Fibroblast of lung (primary cell): ENCODE data around the gene FSTL4. TPM values are rescaled to one million over a fixed set of nuclear protein-coding genes. Genes with fewer than 3 reads are reported as not detected.

Source experiments
- DNase-seq, 2 donors: peaks; one replicate each; pipeline versions ENCODE4 v3.0.0 to v3.0.0-alpha.2; 2010; ENCODE audit warnings: low read depth in 2 of 2
- H2AFZ ChIP-seq: 2 replicates; pipeline ENCODE4 v1.5.1; 2012; ENCODE audit warnings: low read length, control low read depth, inconsistent platforms
- H3K27ac ChIP-seq: 2 replicates; pipeline ENCODE4 v1.5.1; 2011; ENCODE audit warnings: low read length, control low read depth; ENCODE audit not compliant: insufficient read depth
- H3K27me3 ChIP-seq: 2 replicates; pipeline ENCODE4 v1.5.1; 2011; ENCODE audit warnings: mild to moderate bottlenecking, low read length; ENCODE audit not compliant: control insufficient read depth, insufficient read depth
- H3K36me3 ChIP-seq: 2 replicates; pipeline ENCODE4 v1.5.1; 2011; ENCODE audit warnings: low read length; ENCODE audit not compliant: control insufficient read depth, insufficient read depth
- H3K4me1 ChIP-seq: 2 replicates; pipeline ENCODE4 v1.5.1; 2011; ENCODE audit warnings: low read length; ENCODE audit not compliant: control insufficient read depth, insufficient read depth; ENCODE audit errors: extremely low read depth
- H3K4me2 ChIP-seq: 2 replicates; pipeline ENCODE4 v1.5.1; 2011; ENCODE audit warnings: low read length, control low read depth; ENCODE audit not compliant: insufficient read depth; ENCODE audit errors: extremely low read depth
- H3K4me3 ChIP-seq, 4 experiments: fragments of 200-600 bp in 1 of 4; sonication (generic) in 1 of 4; replicated peaks in 1 of 4; 2 replicates each; pipeline ENCODE4 v1.5.1; 2011 to 2016; ENCODE audit warnings: low read length in 4 of 4, low read depth in 3 of 4, mild to moderate bottlenecking in 3 of 4, control low read depth in 2 of 4, inconsistent platforms in 1 of 4, mixed read lengths in 1 of 4; ENCODE audit not compliant: insufficient read depth in 1 of 4; ENCODE audit errors: control extremely low read depth in 1 of 4
- H3K79me2 ChIP-seq: 2 replicates; pipeline ENCODE4 v1.5.1; 2012; ENCODE audit warnings: mild to moderate bottlenecking, low read length, inconsistent platforms; ENCODE audit not compliant: control insufficient read depth, insufficient read depth
- H3K9ac ChIP-seq: 2 replicates; pipeline ENCODE4 v1.5.1; 2011; ENCODE audit warnings: mild to moderate bottlenecking, low read length, control low read depth; ENCODE audit not compliant: insufficient read depth
- H3K9me3 ChIP-seq: 2 replicates; pipeline ENCODE4 v1.5.1; 2012; ENCODE audit warnings: low read depth, low read length; ENCODE audit not compliant: control insufficient read depth, insufficient read depth
- H4K20me1 ChIP-seq: 2 replicates; pipeline ENCODE4 v1.5.1; 2011; ENCODE audit warnings: low read length; ENCODE audit not compliant: control insufficient read depth, insufficient read depth; ENCODE audit errors: extremely low read depth
- EZH2 ChIP-seq: IDR thresholded peaks from 2 replicates; pipeline ENCODE4 v1.5.1; 2012; ENCODE audit warnings: low read length, control low read depth, mild to moderate bottlenecking; ENCODE audit errors: missing control alignments
- polyA plus RNA-seq, 2 donors: library from polyadenylated mRNA; depleted of rRNA in 1 of 2; stranded (reverse) in 1 of 2; unstranded in 1 of 2; fragments of >200 nt; gene quantifications; 2 replicates each; pipeline ENCODE4 v1.2.1, GENCODE V29; 2011 to 2012; ENCODE audit warnings: missing spikeins in 1 of 2
- total RNA-seq: library from RNA; depleted of rRNA; stranded (reverse); fragments of >200 nt; gene quantifications from 2 replicates; pipeline ENCODE4 v1.2.1, GENCODE V29; 2014
- TF ChIP-seq, protein P1 (sequence below), 2 donors: IDR thresholded peaks in 1 of 2; conservative IDR thresholded peaks in 1 of 2; 1 replicate in 1 of 2; 2 replicates in 1 of 2; pipeline ENCODE4 v1.5.1; 2011 to 2012; ENCODE audit warnings: low read length in 2 of 2, control low read depth in 1 of 2, inconsistent platforms in 1 of 2, low read depth in 1 of 2, mild to moderate bottlenecking in 1 of 2

FSTL4 gene
- total and polyA plus RNA-seq, 2 donors (not counting 1 experiment from before 2014, with no cell fraction given) = 0.17 to 0.33 TPM

DNA sequence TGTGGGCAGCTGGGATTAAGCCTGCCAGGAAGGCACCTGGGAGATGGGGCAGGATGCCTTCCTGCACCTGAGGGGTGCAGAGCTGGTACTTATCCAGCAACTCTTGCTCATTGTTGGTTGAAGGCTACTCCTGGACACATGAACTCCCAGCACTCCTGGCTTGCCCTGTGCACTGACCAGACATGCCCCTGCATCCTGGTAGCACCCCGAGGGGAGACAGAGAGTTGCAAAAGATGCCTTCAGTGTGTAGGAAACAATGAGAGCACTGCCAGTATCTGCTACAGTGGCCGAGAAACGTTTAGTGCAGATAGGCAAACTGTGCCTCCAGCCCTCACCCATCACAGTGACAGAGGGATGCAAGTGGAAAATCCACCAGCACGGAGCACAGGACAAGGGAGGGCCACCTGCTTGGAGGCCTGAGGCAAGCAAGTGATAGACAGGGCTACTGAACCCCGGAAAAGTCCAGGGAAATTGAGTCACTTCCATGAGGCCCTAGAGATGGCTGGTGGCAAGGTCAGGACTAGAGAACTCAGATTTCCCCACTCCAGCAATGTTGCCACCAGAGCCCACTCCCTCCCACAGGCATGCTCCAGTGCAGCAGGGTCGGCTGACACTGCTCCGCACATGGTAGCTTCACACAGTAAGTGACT, 171.1 kb downstream of the FSTL4 start:
- Histone ChIP-seq H3K4me2 (no peak overlapping the region), H3K4me3 (no peak overlapping the region), H3K36me3 (no peaks in the 10 kb centered on the region), H3K79me2 (no peaks in the 10 kb centered on the region), H3K27me3 (no peaks in the 10 kb centered on the region), H3K4me1 (no peaks in the 10 kb centered on the region), H3K9me3 (no peaks in the 10 kb centered on the region), H3K27ac (no peak overlapping the region), H2AFZ (no peak overlapping the region), H3K9ac (no peak overlapping the region), H4K20me1 (no peaks in the 10 kb centered on the region)
- no peak for TF ChIP-seq EZH2
- TF ChIP-seq, protein P1, sequence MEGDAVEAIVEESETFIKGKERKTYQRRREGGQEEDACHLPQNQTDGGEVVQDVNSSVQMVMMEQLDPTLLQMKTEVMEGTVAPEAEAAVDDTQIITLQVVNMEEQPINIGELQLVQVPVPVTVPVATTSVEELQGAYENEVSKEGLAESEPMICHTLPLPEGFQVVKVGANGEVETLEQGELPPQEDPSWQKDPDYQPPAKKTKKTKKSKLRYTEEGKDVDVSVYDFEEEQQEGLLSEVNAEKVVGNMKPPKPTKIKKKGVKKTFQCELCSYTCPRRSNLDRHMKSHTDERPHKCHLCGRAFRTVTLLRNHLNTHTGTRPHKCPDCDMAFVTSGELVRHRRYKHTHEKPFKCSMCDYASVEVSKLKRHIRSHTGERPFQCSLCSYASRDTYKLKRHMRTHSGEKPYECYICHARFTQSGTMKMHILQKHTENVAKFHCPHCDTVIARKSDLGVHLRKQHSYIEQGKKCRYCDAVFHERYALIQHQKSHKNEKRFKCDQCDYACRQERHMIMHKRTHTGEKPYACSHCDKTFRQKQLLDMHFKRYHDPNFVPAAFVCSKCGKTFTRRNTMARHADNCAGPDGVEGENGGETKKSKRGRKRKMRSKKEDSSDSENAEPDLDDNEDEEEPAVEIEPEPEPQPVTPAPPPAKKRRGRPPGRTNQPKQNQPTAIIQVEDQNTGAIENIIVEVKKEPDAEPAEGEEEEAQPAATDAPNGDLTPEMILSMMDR (conservative IDR thresholded peaks at IDR 0.05 in 1 of 2, IDR thresholded peaks at IDR 0.05 in 1 of 2; ENCODE audit: low read depth in 1 of 2, low read length in 2 of 2) = no peak
- DNase-seq = no peak

- no peak overlapping the region for H3K9ac ChIP-seq
Measured at GRCh38 chr5:133440467-133441115, 171.8 kb downstream of the FSTL4 start.

DNA sequence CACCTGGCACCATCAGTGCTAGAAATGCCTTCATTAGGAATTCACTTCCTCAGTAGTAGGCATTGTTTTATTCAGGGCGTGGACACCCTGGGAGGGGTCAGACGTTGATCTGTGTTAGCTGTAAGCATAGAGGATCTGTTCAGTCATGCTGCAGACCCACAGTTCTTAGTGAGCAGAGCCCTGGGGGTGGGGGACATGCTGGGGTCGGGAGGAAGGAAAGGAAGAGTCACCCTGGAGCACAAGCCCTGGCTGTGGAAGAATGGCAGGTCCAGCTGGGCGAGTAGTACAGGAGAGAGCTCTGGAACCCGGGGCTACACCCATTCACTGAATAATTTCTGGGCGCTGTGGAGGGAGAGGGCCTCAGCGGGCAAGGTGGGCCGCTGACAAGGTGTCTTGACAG, 172.5 kb downstream of the FSTL4 start:
- no peaks in the 10 kb centered on the region for H3K36me3 ChIP-seq
- no peak overlapping the region for H3K4me2 ChIP-seq
- no peaks in the 10 kb centered on the region for H3K4me1 ChIP-seq
- no peak overlapping the region for H3K4me3 ChIP-seq
- no peaks in the 10 kb centered on the region for H3K27me3 ChIP-seq
- H4K20me1 ChIP-seq = no peaks in the 10 kb centered on the region
- no peak overlapping the region for H2AFZ ChIP-seq
- TF ChIP-seq, protein P1 (conservative IDR thresholded peaks at IDR 0.05 in 1 of 2, IDR thresholded peaks at IDR 0.05 in 1 of 2; ENCODE audit: low read depth in 1 of 2, low read length in 2 of 2) = no peak
- no peak for TF ChIP-seq EZH2
- no peaks in the 10 kb centered on the region for H3K9me3 ChIP-seq
- H3K79me2 ChIP-seq = no peaks in the 10 kb centered on the region
- H3K9ac ChIP-seq = no peak overlapping the region
- H3K27ac ChIP-seq = no peak overlapping the region
- DNase-seq = no peak

More at GRCh38 chr5:133440467-133441115, 171.8 kb downstream of the FSTL4 start:
- TF ChIP-seq EZH2 = no peak
- TF ChIP-seq, protein P1 (conservative IDR thresholded peaks at IDR 0.05 in 1 of 2, IDR thresholded peaks at IDR 0.05 in 1 of 2; ENCODE audit: low read depth in 1 of 2, low read length in 2 of 2) = no peak
- no peak overlapping the region for H3K4me3 ChIP-seq
- no peak overlapping the region for H3K27ac ChIP-seq
- no peak for DNase-seq
- H2AFZ ChIP-seq = no peak overlapping the region
- no peaks in the 10 kb centered on the region for H4K20me1 ChIP-seq
- H3K4me2 ChIP-seq = no peak overlapping the region
- H3K36me3 ChIP-seq = no peaks in the 10 kb centered on the region
- H3K27me3 ChIP-seq = no peaks in the 10 kb centered on the region
- H3K4me1 ChIP-seq = no peaks in the 10 kb centered on the region
- no peaks in the 10 kb centered on the region for H3K79me2 ChIP-seq
- no peaks in the 10 kb centered on the region for H3K9me3 ChIP-seq
